Activated naive CD4-positive, alpha-beta T cell treated with anti-CD3 and anti-CD28 coated beads for 36 hours (primary cell): ENCODE data around the gene ATF5. TPM values are rescaled to one million over a fixed set of nuclear protein-coding genes. Genes with fewer than 3 reads are reported as not detected.
"Not testable (repeated sequence)": the region's sequence is repeated elsewhere in the genome, so short reads cannot be mapped to it uniquely, and the experiment has no call there.

Source experiments
- CTCF ChIA-PET: fragments of 350-600 bp; sonication (Branson Sonifier 250); formaldehyde crosslinking; loops from one replicate; lab custom pipeline; 2021; ENCODE audit warnings: antibody characterized with exemption; lab: Charles Lee
- DNase-seq: peaks from one replicate; pipeline ENCODE4 v3.0.0-alpha.2; 2020
- H3K27ac Mint-ChIP-seq: one replicate; pipeline ENCODE4 v1.8.0; 2021; ENCODE audit warnings: mild to moderate bottlenecking, mixed read lengths
- H3K27me3 Mint-ChIP-seq: one replicate; pipeline ENCODE4 v1.8.0; 2021; ENCODE audit warnings: low read depth, mixed read lengths
- H3K36me3 Mint-ChIP-seq: one replicate; pipeline ENCODE4 v1.8.0; 2021; ENCODE audit warnings: low read depth, mixed read lengths
- H3K4me1 Mint-ChIP-seq: one replicate; pipeline ENCODE4 v1.8.0; 2021; ENCODE audit warnings: low read depth, mixed read lengths
- H3K4me3 Mint-ChIP-seq: one replicate; pipeline ENCODE4 v1.8.0; 2021; ENCODE audit warnings: mild to moderate bottlenecking, moderate library complexity, mixed read lengths
- H3K9me3 Mint-ChIP-seq: one replicate; pipeline ENCODE4 v1.8.0; 2021; ENCODE audit warnings: mixed read lengths
- intact Hi-C: fragments of 100-400 bp; cut with micrococcal nuclease; formaldehyde crosslinking; loops from one replicate; pipeline ENCODE4 v1.15.1; 2023
- total RNA-seq, 2 experiments: library from RNA; stranded (reverse); gene quantifications; one replicate each; pipeline ENCODE4 v1.2.3, GENCODE V29; 2021

Gene ATF5
- total RNA-seq, 2 experiments from 2014 or later: 8.0 to 8.8 TPM

- Mint-ChIP-seq H3K4me3 (no peak overlapping the region), H3K9me3 (no peaks in the 10 kb centered on the region), H3K4me1 (peaks cover 5% of the 10 kb centered on the region), H3K36me3 (no peaks in the 10 kb centered on the region), H3K27ac (no peak overlapping the region), H3K27me3 (no peaks in the 10 kb centered on the region)
- CTCF ChIA-PET: interaction anchor here (0.6 to 1.3 kb wide), 4 partner anchors 9 to 688 kb away, joined by 3 to 4 read pairs (median 4); no protein-coding TSS in a partner anchor
- no peak for DNase-seq
- intact Hi-C loops: no loop called here
These were observed 28.4 kb downstream of the ATF5 start for GRCh38 chr19:49957262-49957915.

- H3K4me1 Mint-ChIP-seq, intact Hi-C loops, H3K9me3 Mint-ChIP-seq, H3K27ac Mint-ChIP-seq, DNase-seq, H3K4me3 Mint-ChIP-seq, H3K27me3 Mint-ChIP-seq, H3K36me3 Mint-ChIP-seq: not testable (repeated sequence)
- CTCF ChIA-PET: interaction anchor here (0.7 kb wide), 1 partner anchor 19 kb away, joined by 4 read pairs; no protein-coding TSS in a partner anchor
These were observed 29.1 kb downstream of the ATF5 start for GRCh38 chr19:49958144-49958543.

GRCh38 chr19:49958596-49958995 is 29.6 kb downstream of the ATF5 start:
- intact Hi-C loops, H3K36me3 Mint-ChIP-seq: not testable (repeated sequence)

GRCh38 chr19:49959892-49960291 is 30.9 kb downstream of the ATF5 start:
- H3K27me3 Mint-ChIP-seq, intact Hi-C loops, CTCF ChIA-PET, H3K36me3 Mint-ChIP-seq, H3K4me1 Mint-ChIP-seq, DNase-seq, H3K9me3 Mint-ChIP-seq, H3K4me3 Mint-ChIP-seq, H3K27ac Mint-ChIP-seq: not testable (repeated sequence)

More at GRCh38 chr19:49958596-49958995, 29.6 kb downstream of the ATF5 start:
- H3K4me1 Mint-ChIP-seq, H3K9me3 Mint-ChIP-seq, H3K27ac Mint-ChIP-seq, CTCF ChIA-PET, H3K4me3 Mint-ChIP-seq, H3K27me3 Mint-ChIP-seq, DNase-seq: not testable (repeated sequence)

GRCh38 chr19:49960980-49961379 is 32.0 kb downstream of the ATF5 start, which contains the start of gene SIGLEC11:
Gene SIGLEC11 (minus strand): TSS chr19:49961172. CDS start chr19:49961081, 91 bp downstream.
- H3K4me3 Mint-ChIP-seq, intact Hi-C loops: not testable (repeated sequence)

GRCh38 chr19:49968279-49968922 is 39.4 kb downstream of the ATF5 start:
- H3K27me3 Mint-ChIP-seq: peaks cover 13% of the 10 kb centered on the region

More at GRCh38 chr19:49960980-49961379, 32.0 kb downstream of the ATF5 start, which contains the start of gene SIGLEC11:
- H3K4me1 Mint-ChIP-seq, H3K27ac Mint-ChIP-seq, H3K9me3 Mint-ChIP-seq, H3K36me3 Mint-ChIP-seq, H3K27me3 Mint-ChIP-seq, CTCF ChIA-PET, DNase-seq: not testable (repeated sequence)

GRCh38 chr19:49969355-49969754 is 40.4 kb downstream of the ATF5 start:
- H3K9me3 Mint-ChIP-seq, H3K4me3 Mint-ChIP-seq, DNase-seq, H3K27ac Mint-ChIP-seq, intact Hi-C loops, CTCF ChIA-PET, H3K36me3 Mint-ChIP-seq, H3K4me1 Mint-ChIP-seq: not testable (repeated sequence)
- peaks cover 13% of the 10 kb centered on the region for H3K27me3 Mint-ChIP-seq

More at GRCh38 chr19:49968279-49968922, 39.4 kb downstream of the ATF5 start:
- no peak overlapping the region for H3K4me3 Mint-ChIP-seq
- no peaks in the 10 kb centered on the region for H3K36me3 Mint-ChIP-seq
- CTCF ChIA-PET: no interaction called here
- intact Hi-C loops: no loop called here
- H3K27ac Mint-ChIP-seq: no peak overlapping the region
- DNase-seq: no peak
- H3K4me1 Mint-ChIP-seq: no peaks in the 10 kb centered on the region
- H3K9me3 Mint-ChIP-seq: no peaks in the 10 kb centered on the region

- CTCF ChIA-PET: no interaction called here
- no peaks in the 10 kb centered on the region for H3K9me3 Mint-ChIP-seq
- no peaks in the 10 kb centered on the region for H3K4me1 Mint-ChIP-seq
- intact Hi-C loops: no loop called here
- H3K4me3 Mint-ChIP-seq: no peak overlapping the region
- DNase-seq: no peak
- no peak overlapping the region for H3K27ac Mint-ChIP-seq
- no peaks in the 10 kb centered on the region for H3K36me3 Mint-ChIP-seq
- H3K27me3 Mint-ChIP-seq: peaks cover 11% of the 10 kb centered on the region
These were observed 43.0 kb downstream of the ATF5 start for GRCh38 chr19:49971991-49972411.

GRCh38 chr19:49972841-49973240 is 43.8 kb downstream of the ATF5 start:
- no peak overlapping the region for H3K4me3 Mint-ChIP-seq
- H3K27ac Mint-ChIP-seq: no peak overlapping the region
- H3K4me1 Mint-ChIP-seq: no peaks in the 10 kb centered on the region
- H3K27me3 Mint-ChIP-seq: peaks cover 11% of the 10 kb centered on the region
- CTCF ChIA-PET: no interaction called here
- no peak for DNase-seq
- no peaks in the 10 kb centered on the region for H3K9me3 Mint-ChIP-seq
- no peaks in the 10 kb centered on the region for H3K36me3 Mint-ChIP-seq
- intact Hi-C loops: no loop called here

GRCh38 chr19:49973987-49974386 is 45.0 kb downstream of the ATF5 start:
- Mint-ChIP-seq H3K27me3 (peaks cover 5% of the 10 kb centered on the region), H3K36me3 (no peaks in the 10 kb centered on the region), H3K4me3 (no peak overlapping the region), H3K9me3 (no peaks in the 10 kb centered on the region), H3K4me1 (no peaks in the 10 kb centered on the region), H3K27ac (no peak overlapping the region)
- CTCF ChIA-PET: no interaction called here
- intact Hi-C loops: no loop called here
- no peak for DNase-seq

GRCh38 chr19:49975051-49975450 is 46.0 kb downstream of the ATF5 start:
- H3K4me1 Mint-ChIP-seq: no peaks in the 10 kb centered on the region
- no peak overlapping the region for H3K4me3 Mint-ChIP-seq
- H3K36me3 Mint-ChIP-seq: no peaks in the 10 kb centered on the region
- H3K27ac Mint-ChIP-seq: no peak overlapping the region
- DNase-seq: no peak
- no peaks in the 10 kb centered on the region for H3K9me3 Mint-ChIP-seq
- intact Hi-C loops: no loop called here
- peaks cover under 1% of the 10 kb centered on the region for H3K27me3 Mint-ChIP-seq
- CTCF ChIA-PET: no interaction called here

- no peaks in the 10 kb centered on the region for H3K36me3 Mint-ChIP-seq
- H3K4me3 Mint-ChIP-seq: no peak overlapping the region
- no peak for DNase-seq
- no peaks in the 10 kb centered on the region for H3K4me1 Mint-ChIP-seq
- no peaks in the 10 kb centered on the region for H3K9me3 Mint-ChIP-seq
- no peak overlapping the region for H3K27ac Mint-ChIP-seq
- no peaks in the 10 kb centered on the region for H3K27me3 Mint-ChIP-seq
- CTCF ChIA-PET: interaction anchor here (0.6 kb wide), 2 partner anchors 35 to 215 kb away, joined by 3 to 6 read pairs; no protein-coding TSS in a partner anchor
- intact Hi-C loops: no loop called here
These were observed 47.5 kb downstream of the ATF5 start for GRCh38 chr19:49976496-49976895.
